ENCODE results near the gene LCN1. TPM values are rescaled to one million over a fixed set of nuclear protein-coding genes. Genes with fewer than 3 reads are reported as not detected.

LCN1 gene
- total and polyA plus RNA-seq, 2 experiments from 2014 or later: 0.27 TPM; not detected in 1

GRCh38 chr9:135492886-135493669 lies 28.2 kb upstream of the LCN1 start (continued):
- no peak for TF ChIP-seq REST (IDR thresholded peaks at IDR 0.05; ENCODE audit: unreplicated experiment)

GRCh38 chr9:135494791-135495559 lies 26.3 kb upstream of the LCN1 start:
- peaks cover 12% of the 10 kb centered on the region for H3K27me3 Mint-ChIP-seq (ENCODE audit: insufficient read depth, low read depth, poor library complexity)
- no peaks in the 10 kb centered on the region for H3K79me2 ChIP-seq (replicated peaks; ENCODE audit: insufficient read depth)
- H3K27ac Mint-ChIP-seq: no peak overlapping the region
- no peak overlapping the region for H3K4me3 ChIP-seq
- DNase-seq (ENCODE audit: low spot score) (no peak), ATAC-seq (no peak)
- no peaks in the 10 kb centered on the region for H3K36me3 ChIP-seq (ENCODE audit: insufficient read depth)
- no peak overlapping the region for H3K27ac ChIP-seq (ENCODE audit: low read depth)
- no peaks in the 10 kb centered on the region; the same call in 2 of the 3 replicates for H3K9me3 Mint-ChIP-seq
- H3K4me1 Mint-ChIP-seq: peaks cover 5% of the 10 kb centered on the region; the same call in 2 of the 3 replicates
- H3F3A ChIP-seq (replicated peaks; ENCODE audit: low read depth): 0 out of 2 replicates have a peak, but pooled peaks cover 3% of the 10 kb centered on the region
- TF ChIP-seq ZNF331 (CRISPR knock-in tag; IDR thresholded peaks at IDR 0.05; ENCODE audit: low read depth): no peak
- no peak for TF ChIP-seq CTCF (conservative IDR thresholded peaks at IDR 0.05; ENCODE audit: low read depth in 2 of 2)
- TF ChIP-seq EZH2 (IDR thresholded peaks at IDR 0.05; ENCODE audit: low read depth, unreplicated experiment): no peak
- H3K4me2 ChIP-seq: no peak overlapping the region
- H3K36me3 Mint-ChIP-seq (ENCODE audit: low read depth): no peaks in the 10 kb centered on the region; the same call in 2 of the 3 replicates
- no peaks in the 10 kb centered on the region for H3K9me2 ChIP-seq (ENCODE audit: insufficient read depth)
- no peaks in the 10 kb centered on the region for H3K27me3 ChIP-seq (ENCODE audit: insufficient read depth)
- H2AFZ ChIP-seq: no peak overlapping the region
- no peak overlapping the region for H3K4me3 Mint-ChIP-seq
- no peaks in the 10 kb centered on the region for H3K4me1 ChIP-seq (ENCODE audit: insufficient read depth)
- H4K20me1 ChIP-seq (replicated peaks; ENCODE audit: insufficient read depth): no peaks in the 10 kb centered on the region; the same call in none of the 2 replicates

All from GM23338 (cell line).